A549 (cell line): Measurements from ENCODE around the gene LIN7A. TPM values are rescaled to one million over a fixed set of nuclear protein-coding genes. Genes with fewer than 3 reads are reported as not detected.

Source experiments
- polyA plus RNA-seq, 4 experiments: library from polyadenylated mRNA; depleted of rRNA in 3 of 4; stranded (reverse); fragments of >200 nt; fragmentation: RNase III in 1 of 4; extraction: RNeasy Plus Mini Kit Qiagen cat#74134 plus additional on column Dnase treatment in 1 of 4; gene quantifications; 2 replicates in 3 of 4; 3 replicates in 1 of 4; pipeline ENCODE4 v1.2.3, GENCODE V29; 2011 to 2017
- small RNA-seq, 6 experiments: library from RNA; depleted of rRNA; stranded (forward); fragments of <200 nt; gene quantifications; one replicate each; pipeline ENCODE3, GENCODE V24; 2012

LIN7A gene
- polyA plus RNA-seq, 2 of the 4 experiments (the other 2 are of a cell fraction), result 0.23 to 2.6 TPM

Small RNAs within 50 kb of the gene (small RNA-seq; reads per million reads assigned to genes)
- gene MIR617 (0 reads per million in 6 experiments), gene MIR618 (0 reads per million in 6 experiments)

Other genes with a start within 250 kb of the LIN7A start
- not detected in 2 replicates for gene MYF6, start 230.3 kb downstream of the LIN7A start, polyA plus RNA-seq (2011; rRNA removed)
- not detected in 3 replicates for gene MYF6, start 230.3 kb downstream of the LIN7A start, polyA plus RNA-seq (2017; fragmentation: RNase III; extraction: RNeasy Plus Mini Kit Qiagen cat#74134 plus additional on column Dnase treatment)
- gene MYF5, start 221.0 kb downstream of the LIN7A start, polyA plus RNA-seq (2011; rRNA removed), result not detected in 2 replicates
- gene MYF5, start 221.0 kb downstream of the LIN7A start, polyA plus RNA-seq (2017; fragmentation: RNase III; extraction: RNeasy Plus Mini Kit Qiagen cat#74134 plus additional on column Dnase treatment), result not detected in 3 replicates
- gene ACSS3, start 140.1 kb upstream of the LIN7A start, polyA plus RNA-seq (2011; rRNA removed), result 0.32 and 0.34 TPM in 2 replicates
- gene ACSS3, start 140.1 kb upstream of the LIN7A start, polyA plus RNA-seq (2017; fragmentation: RNase III; extraction: RNeasy Plus Mini Kit Qiagen cat#74134 plus additional on column Dnase treatment), result 0.04 to 0.13 TPM (median 0.06 TPM) in 3 replicates